GM19023 (cell line): ENCODE results near the gene TPP2.

Experiments
- ATAC-seq: cut with Tn5 transposase; IDR thresholded peaks from one replicate; pipeline ENCODE4 v1.9.1; 2021; ENCODE audit warnings: mild to moderate bottlenecking, moderate library complexity; ENCODE audit not compliant: unreplicated experiment

Gene TPP2

GRCh38 chr13:102651892-102652291 lies 55.1 kb downstream of the TPP2 start:
- no peak for ATAC-seq

- ATAC-seq = no peak
These were observed 58.0 kb downstream of the TPP2 start for GRCh38 chr13:102654756-102655155.

DNA sequence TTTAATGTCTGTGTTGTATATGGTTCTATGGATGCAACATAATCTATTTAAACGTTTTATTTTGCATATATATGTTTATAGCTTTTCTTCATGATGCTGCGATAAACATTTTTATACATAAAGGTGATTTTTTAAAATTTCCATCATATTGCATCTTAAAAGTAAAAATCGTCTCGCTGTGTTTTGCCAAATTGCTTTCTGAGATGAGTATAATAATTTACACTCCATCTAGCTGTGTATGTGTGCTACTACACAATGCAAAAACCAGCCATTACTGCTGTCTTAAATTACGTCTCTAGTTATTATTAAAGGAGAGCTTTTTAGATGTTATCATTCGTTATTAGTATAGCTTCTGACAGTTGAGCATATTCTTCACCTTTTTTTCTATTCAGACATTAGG lies 60.8 kb downstream of the TPP2 start:
- ATAC-seq = no peak

DNA sequence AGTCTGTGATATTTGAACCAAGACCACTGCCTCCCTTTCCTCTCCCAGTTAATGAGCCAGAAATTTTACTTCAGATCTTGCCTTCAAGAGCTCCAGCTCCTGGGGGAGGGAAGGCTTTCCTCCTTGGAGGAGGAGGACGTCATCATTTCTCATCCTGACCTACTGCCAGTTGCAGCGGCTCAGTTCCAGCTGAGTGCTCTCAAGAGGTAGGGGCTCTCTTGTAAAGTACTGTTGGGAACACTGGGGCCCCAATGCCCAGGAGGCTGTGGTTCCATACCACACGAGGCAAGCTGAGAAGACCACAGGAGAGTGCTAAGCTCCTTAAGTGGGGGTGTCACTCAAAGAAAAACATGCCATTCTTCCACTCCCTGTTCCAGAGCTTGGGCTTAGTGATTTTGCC lies 61.9 kb downstream of the TPP2 start:
- ATAC-seq = no peak

DNA sequence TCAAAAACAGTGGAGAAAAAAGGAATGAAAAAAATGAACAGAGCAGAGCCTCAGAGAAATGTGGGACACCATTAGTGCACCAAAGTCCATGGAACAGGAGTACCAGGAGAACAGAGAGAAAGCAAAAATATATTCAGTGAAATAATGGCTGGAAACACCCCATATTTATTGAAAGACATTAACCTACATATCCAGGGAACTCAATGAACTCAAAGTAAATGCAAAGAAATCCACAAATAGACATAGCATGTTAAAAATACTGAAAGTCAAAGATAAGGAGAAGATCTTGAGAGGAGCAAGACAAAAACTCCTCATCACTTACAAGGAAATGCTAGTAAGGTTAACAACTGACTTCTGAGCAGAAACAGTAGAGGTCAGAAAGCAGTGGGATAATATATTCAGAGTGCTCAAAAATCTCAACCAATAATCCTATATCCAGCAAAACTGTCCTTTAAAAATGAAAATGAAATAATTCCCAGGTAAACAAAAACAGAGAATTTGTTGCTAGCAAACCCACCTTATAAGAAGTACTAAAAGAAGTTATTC lies 62.5 kb downstream of the TPP2 start:
- no peak for ATAC-seq

DNA sequence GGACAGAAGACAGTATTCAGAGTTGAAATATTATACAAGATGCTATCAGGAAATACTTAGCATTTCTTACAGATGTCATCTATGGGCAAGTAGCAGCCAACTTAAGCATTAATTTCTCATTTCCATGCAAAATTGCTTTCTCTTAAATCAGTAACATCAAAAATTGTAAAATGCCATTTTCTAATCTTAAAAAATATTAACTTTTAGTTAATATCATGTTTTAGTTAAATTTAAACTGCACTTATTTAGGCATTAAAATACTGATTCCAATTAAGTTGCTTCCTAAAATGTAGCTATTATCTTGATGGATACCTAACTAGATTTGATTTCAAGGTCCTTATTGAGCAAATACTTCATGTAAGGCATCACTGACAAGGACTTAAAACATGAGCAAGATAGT lies 70.2 kb downstream of the TPP2 start:
- no peak for ATAC-seq

GRCh38 chr13:102667911-102668310 lies 71.1 kb downstream of the TPP2 start:
- no peak for ATAC-seq

DNA sequence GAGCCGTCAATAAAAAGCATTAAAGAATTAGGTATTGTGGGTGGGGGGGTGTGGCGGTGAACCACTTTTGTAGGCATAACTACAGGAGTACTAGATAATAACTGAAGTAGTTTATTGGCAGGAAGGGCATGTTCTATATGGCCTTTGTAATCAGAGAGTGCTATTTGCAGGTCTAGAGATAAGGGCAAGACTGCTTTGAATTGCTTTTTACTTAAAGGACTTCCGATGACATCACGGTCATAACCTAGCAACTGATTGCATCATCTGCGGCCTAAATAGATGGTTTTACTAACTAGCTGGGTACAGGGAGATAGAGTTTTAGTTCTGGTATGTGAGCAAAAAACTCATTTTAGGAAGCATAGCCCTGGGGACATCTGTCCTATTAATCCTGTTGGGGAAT lies 73.3 kb downstream of the TPP2 start:
- no peak for ATAC-seq

- ATAC-seq = no peak
These were observed 78.3 kb downstream of the TPP2 start for GRCh38 chr13:102675115-102675514.

- no peak for ATAC-seq
These were observed 80.3 kb downstream of the TPP2 start for GRCh38 chr13:102677122-102677521.

DNA sequence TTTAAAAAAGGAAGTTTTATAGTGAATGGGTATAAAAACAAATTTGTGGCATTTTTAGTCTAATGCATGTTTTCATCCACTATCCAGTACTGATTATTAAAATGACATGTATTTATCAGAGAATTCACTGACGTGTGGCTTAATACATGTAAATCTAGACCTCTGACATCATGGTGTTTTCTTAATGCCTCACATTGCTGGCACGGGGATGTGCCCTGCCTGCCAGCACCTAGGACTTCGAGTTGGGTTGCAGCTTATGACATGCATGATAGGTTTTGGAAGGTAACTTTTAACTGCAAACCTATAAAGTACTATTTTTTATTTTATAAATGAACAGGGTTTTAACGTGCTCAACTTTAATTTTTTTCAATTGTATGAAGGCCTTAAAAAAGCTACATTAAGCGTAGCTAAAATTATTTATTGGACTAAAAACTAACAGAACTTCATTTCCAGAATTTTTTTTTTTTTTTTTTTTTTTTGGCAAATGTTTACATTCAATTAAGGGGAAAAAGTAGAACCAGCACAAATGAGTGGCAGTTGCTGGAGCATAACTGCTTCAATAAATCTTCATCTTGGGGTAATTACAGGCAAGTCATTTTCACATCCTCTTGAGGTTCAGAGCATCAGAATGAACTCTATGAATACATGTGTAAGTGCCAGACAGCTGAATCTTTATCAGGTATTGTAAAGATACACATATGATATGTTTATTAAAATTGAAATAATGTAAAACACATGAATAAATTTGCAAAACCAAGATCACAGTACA lies 81.7 kb downstream of the TPP2 start:
- no peak for ATAC-seq

GRCh38 chr13:102679449-102680132 lies 82.8 kb downstream of the TPP2 start:
- no peak for ATAC-seq

GRCh38 chr13:102680133-102680717 lies 83.4 kb downstream of the TPP2 start:
- ATAC-seq = no peak

DNA sequence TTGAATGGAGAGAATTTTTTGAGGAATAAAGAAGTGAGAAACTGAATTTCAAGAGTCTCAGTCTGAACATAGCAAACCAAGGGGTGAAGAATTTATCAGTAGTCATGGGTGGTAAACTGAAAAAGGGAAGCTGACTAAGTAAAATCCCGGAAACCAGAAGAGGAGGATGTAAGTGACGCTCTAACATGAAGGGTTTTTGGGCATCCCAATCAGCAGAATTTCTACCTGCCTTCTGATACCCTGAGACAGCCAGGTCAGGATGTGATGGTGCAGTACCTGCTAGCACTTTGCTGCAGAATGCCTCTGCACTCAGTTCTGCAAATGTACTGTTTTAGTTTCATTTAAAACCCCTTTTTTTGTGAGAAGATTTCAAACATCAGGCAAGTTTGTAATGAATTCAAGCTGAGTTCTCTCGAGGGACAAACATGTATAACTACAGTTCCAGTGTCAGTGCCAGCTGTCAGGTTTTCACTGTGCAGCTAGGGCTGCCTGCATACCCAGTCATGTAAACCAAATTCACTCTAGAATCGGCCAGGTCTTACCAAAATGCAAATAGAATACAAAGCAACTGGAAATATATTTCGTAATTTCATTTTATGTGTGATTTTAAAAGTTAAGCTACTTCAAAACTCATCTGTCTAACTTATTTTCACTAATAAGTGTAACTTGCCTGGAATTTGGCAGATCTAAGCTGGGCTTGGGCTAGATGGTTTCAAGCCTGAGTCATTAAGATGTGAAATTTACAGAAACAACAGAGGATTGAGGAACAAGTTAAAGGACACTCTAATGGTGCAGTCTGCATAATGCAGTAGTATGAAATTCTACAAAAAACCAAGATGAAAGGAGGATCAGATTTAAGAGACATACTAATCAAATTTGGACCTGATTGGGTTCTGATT lies 84.3 kb downstream of the TPP2 start:
- no peak for ATAC-seq

- ATAC-seq = no peak
These were observed 85.4 kb downstream of the TPP2 start for GRCh38 chr13:102682211-102682610.

DNA sequence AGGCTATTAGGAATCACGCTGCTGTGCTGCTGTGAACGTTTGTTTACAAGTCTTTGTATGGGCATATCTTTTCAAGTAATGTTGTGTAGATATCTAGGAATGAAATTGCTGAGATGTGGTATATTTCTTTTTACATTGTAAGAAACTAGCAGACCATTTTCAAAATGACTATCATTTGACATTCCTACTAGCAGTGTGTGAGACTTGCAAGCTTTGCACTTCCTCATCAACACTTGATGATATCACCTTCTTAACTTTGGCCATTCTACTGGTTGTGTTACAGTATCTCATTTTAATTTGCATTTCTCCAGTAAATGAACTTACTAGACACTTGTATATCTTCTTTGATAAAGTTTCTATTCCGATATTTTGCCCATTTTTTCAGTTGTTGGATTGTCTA lies 85.9 kb downstream of the TPP2 start:
- no peak for ATAC-seq

GRCh38 chr13:102683637-102684036 lies 86.9 kb downstream of the TPP2 start:
- no peak for ATAC-seq

DNA sequence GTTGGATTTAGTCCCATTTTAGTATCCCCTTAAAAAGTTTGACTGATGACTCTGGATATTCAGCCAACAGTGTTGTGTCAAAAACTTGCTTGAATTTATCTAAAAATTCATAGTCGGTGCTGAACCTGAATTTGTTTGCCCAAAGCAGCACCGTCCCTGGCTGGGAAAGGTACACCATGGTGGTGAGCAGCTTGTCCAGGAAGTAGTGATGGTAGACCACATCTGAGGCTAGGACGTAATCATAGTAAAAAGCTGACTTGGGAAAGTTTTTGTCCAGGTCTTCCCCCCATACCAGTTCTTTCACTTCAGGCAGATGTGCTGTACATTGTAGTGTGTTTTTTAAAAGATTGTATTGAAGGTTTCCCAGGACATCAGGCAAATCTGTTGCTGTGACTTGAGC lies 89.2 kb downstream of the TPP2 start:
- no peak for ATAC-seq

DNA sequence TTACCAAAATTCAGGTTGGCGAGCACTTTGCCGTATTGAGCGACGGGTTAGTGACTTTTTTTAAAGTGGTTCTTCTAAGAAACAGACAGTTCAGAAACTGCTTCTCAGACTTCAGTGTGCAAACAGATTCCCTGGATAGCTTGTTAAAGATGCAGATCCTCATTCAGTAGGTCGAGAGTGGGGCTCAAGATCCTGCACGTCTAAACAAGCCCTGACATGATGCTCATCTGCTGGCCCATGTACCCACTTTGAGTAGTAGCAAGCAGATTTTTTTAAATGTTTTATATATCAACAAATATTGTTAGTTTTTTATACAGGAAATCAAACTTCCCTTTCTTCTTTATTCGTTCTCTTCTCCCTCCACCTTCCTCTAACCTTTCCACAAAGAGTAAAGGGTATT lies 90.7 kb downstream of the TPP2 start:
- no peak for ATAC-seq

DNA sequence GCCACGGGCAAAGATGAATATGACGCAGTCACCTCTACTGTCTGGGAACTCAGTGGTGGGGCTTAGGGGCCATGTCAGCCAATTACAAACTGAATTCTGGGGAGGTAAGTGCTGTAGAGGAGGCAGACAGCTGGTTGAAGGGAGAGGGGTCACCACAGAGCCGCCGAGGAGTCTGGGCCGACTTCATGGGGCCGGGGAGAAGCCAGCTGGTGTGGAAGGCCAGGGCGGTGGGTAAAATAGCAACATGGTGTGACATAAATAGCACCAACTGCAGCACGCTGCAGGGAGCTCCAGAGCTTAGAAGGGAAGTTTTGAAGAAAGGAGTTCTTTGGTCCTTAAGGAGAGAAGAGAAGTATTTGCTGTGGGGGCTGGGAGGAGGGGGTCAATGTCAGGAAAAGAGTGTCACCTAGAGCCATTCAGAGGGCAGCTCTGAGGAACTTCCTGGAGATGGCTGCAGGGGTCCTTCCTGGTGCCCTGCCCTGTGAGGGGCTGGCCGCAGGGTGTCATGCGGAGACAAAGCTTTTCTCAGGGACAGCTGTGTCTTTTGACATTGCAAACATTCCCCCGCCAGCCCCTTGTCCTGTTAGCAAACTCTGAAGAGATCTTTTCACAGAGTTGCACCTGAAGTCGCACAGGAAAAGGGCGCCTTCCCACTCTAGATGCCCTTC lies 91.7 kb downstream of the TPP2 start:
- ATAC-seq = no peak
